Measurements from ENCODE around the gene OMP. TPM values are rescaled to one million over a fixed set of nuclear protein-coding genes. Genes with fewer than 3 reads are reported as not detected.

Gene OMP
- total and polyA plus RNA-seq, 2 donors (not counting 1 experiment from before 2014, with no cell fraction given): not detected

DNA sequence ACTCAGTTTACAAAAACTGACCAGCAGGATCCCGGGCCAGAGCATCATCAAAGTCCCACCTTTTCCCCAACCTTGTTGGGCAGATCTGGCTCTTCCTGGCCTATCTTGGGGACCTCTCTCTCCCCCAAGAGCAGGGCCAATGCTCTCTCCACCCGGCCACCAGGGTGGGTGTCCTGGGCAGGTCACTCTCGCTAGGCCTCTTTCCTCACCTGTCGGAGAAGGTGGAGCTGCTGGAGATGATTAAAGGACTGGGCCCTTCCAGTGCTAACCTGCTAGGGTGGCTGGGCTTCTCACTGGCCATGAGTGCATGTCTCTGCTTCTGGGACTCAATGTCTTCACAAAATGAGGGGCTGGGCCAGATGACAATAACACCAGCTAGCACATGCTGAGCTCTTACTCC lies 38.8 kb upstream of the OMP start:
- TF ChIP-seq CTCF (IDR thresholded peaks at IDR 0.05) (no peak), EZH2 (IDR thresholded peaks at IDR 0.05; ENCODE audit: borderline replicate concordance, insufficient read depth, low read depth, low read length, poor library complexity, severe bottlenecking) (no peak)
- no peak for DNase-seq
- Histone ChIP-seq H3K4me3 (ENCODE audit: control extremely low read depth in 1 of 5, extremely low read depth in 1 of 5, insufficient read depth in 1 of 5, low read depth in 2 of 5, low read length in 4 of 5) (no peak overlapping the region), H3K4me2 (replicated peaks; ENCODE audit: low read depth, low read length, poor library complexity, severe bottlenecking) (no peak overlapping the region), H3K4me1 (ENCODE audit: control insufficient read depth in 2 of 2, insufficient read depth in 2 of 2, low read length in 2 of 2) (peaks cover 11 to 16% of the 10 kb centered on the region in 2 donors), H2AFZ (ENCODE audit: insufficient read depth, low read depth, low read length, poor library complexity, severe bottlenecking) (no peak overlapping the region), H3K36me3 (replicated peaks in 1 of 2; ENCODE audit: control extremely low read depth in 1 of 2, control insufficient read depth in 1 of 2, extremely low read depth in 1 of 2, insufficient read depth in 2 of 2, low read length in 1 of 2) (no peaks in the 10 kb centered on the region), H3K27me3 (replicated peaks in 1 of 4; ENCODE audit: control extremely low read depth in 1 of 4, control insufficient read depth in 3 of 4, insufficient read depth in 4 of 4, low read length in 3 of 4) (peaks cover 0 to 6% (median 0%) of the 10 kb centered on the region in 4 experiments), H3K9ac (ENCODE audit: low read length) (no peak overlapping the region), H3K27ac (ENCODE audit: low read length in 2 of 2) (no peak overlapping the region), H4K20me1 (ENCODE audit: control insufficient read depth, insufficient read depth, low read length, poor library complexity, severe bottlenecking) (no peaks in the 10 kb centered on the region), H3K79me2 (ENCODE audit: control insufficient read depth, insufficient read depth, low read length) (no peaks in the 10 kb centered on the region), H3K9me3 (ENCODE audit: control extremely low read depth in 1 of 3, control insufficient read depth in 2 of 3, insufficient read depth in 1 of 3, low read length in 2 of 3) (peaks cover 0 to 6% (median 1%) of the 10 kb centered on the region in 3 donors)
- CTCF ChIA-PET: interaction anchor here (1.3 to 3.2 kb wide), 3 partner anchors 16 to 484 kb away, joined by 3 to 18 read pairs (median 16); no protein-coding TSS in a partner anchor
- intact Hi-C loops (cut with micrococcal nuclease): no loop called here
- POLR2A ChIA-PET: no interaction called here
- WGBS (ENCODE audit: insufficient coverage): 87% methylated on average over 4 of the region's 4 CpGs
- H3K27me3 Mint-ChIP-seq: peaks cover 18% of the 10 kb centered on the region
- H3K9me3 Mint-ChIP-seq (ENCODE audit: insufficient read depth): no peaks in the 10 kb centered on the region
- H3K27ac Mint-ChIP-seq: no peak overlapping the region
- H3K4me1 Mint-ChIP-seq: peaks cover 12% of the 10 kb centered on the region
- ATAC-seq (ENCODE audit: low read depth): no peak
- no peak overlapping the region for H3K4me3 Mint-ChIP-seq

- no peaks in the 10 kb centered on the region for H3K79me2 ChIP-seq (ENCODE audit: control insufficient read depth, insufficient read depth, low read length)
- no peak overlapping the region for H3K4me3 ChIP-seq (ENCODE audit: control extremely low read depth in 1 of 5, extremely low read depth in 1 of 5, insufficient read depth in 1 of 5, low read depth in 2 of 5, low read length in 4 of 5)
- H3K27me3 Mint-ChIP-seq: peaks cover 15% of the 10 kb centered on the region
- H3K9me3 Mint-ChIP-seq (ENCODE audit: insufficient read depth): no peaks in the 10 kb centered on the region
- no peaks in the 10 kb centered on the region for H3K36me3 ChIP-seq (replicated peaks in 1 of 2; ENCODE audit: control extremely low read depth in 1 of 2, control insufficient read depth in 1 of 2, extremely low read depth in 1 of 2, insufficient read depth in 2 of 2, low read length in 1 of 2)
- peak overlapping the region; percentile 8 for H2AFZ ChIP-seq (ENCODE audit: insufficient read depth, low read depth, low read length, poor library complexity, severe bottlenecking)
- H3K9me3 ChIP-seq (ENCODE audit: control extremely low read depth in 1 of 3, control insufficient read depth in 2 of 3, insufficient read depth in 1 of 3, low read length in 2 of 3): peaks cover 0 to 6% (median 1%) of the 10 kb centered on the region in 3 donors
- ATAC-seq (ENCODE audit: low read depth) (no peak), DNase-seq (no peak)
- peak overlapping the region; percentile 11 for H3K27ac Mint-ChIP-seq
- H3K27ac ChIP-seq (ENCODE audit: low read length in 2 of 2): no peak overlapping the region
- H3K4me1 ChIP-seq (ENCODE audit: control insufficient read depth in 2 of 2, insufficient read depth in 2 of 2, low read length in 2 of 2): peaks cover 11 to 16% of the 10 kb centered on the region in 2 donors
- H3K27me3 ChIP-seq (replicated peaks in 1 of 4; ENCODE audit: control extremely low read depth in 1 of 4, control insufficient read depth in 3 of 4, insufficient read depth in 4 of 4, low read length in 3 of 4): peaks cover 0 to 6% (median 0%) of the 10 kb centered on the region in 4 experiments
- peaks cover 12% of the 10 kb centered on the region for H3K4me1 Mint-ChIP-seq
- WGBS (ENCODE audit: insufficient coverage): 96% methylated on average over 4 of the region's 4 CpGs
- intact Hi-C loops (cut with micrococcal nuclease): loop anchor here (5.0 kb wide), 3 partner anchors 348 to 933 kb away; partner anchors contain the start of gene PAK1
- H3K4me3 Mint-ChIP-seq: peak overlapping the region; percentile 40
- H3K9ac ChIP-seq (ENCODE audit: low read length): no peak overlapping the region
- H4K20me1 ChIP-seq (ENCODE audit: control insufficient read depth, insufficient read depth, low read length, poor library complexity, severe bottlenecking): no peaks in the 10 kb centered on the region
- ChIA-PET CTCF (interaction anchor here (0.7 to 3.2 kb wide), 4 partner anchors 14 to 145 kb away, joined by 3 to 18 read pairs (median 10); no protein-coding TSS in a partner anchor), POLR2A (interaction anchor here (1.0 kb wide), 1 partner anchor 17 kb away, joined by 3 read pairs; no protein-coding TSS in a partner anchor)
- TF ChIP-seq EZH2 (IDR thresholded peaks at IDR 0.05; ENCODE audit: borderline replicate concordance, insufficient read depth, low read depth, low read length, poor library complexity, severe bottlenecking): no peak
- TF ChIP-seq CTCF (IDR thresholded peaks at IDR 0.05): no peak
- no peak overlapping the region for H3K4me2 ChIP-seq (replicated peaks; ENCODE audit: low read depth, low read length, poor library complexity, severe bottlenecking)
Observed at GRCh38 chr11:77064648-77065217, 37.9 kb upstream of the OMP start.
